ENCODE data around the gene OR1G1.
"Not testable (repeated sequence)": the region's sequence is repeated elsewhere in the genome, so short reads cannot be mapped to it uniquely, and the experiment has no call there.

OR1G1 gene

DNA sequence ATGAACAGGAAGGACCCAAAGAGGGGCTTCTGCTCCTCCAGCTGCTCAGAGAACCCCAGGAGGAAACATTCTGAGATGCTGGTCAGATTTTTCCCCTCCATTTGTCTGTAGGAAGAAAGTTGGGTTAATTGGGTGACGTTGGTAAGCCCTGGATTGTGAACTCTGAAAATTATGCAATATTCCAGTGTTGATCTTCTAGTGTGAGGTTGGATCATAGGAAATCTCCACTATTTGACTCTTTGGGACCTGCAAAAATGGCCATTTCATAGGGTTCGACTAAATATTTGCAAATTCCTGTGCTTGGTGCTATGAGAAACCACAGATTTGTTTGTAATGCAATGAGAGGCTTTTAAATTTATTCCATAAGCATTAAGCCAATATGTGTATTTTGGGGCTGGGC, at the start of gene OR1G1:
Gene OR1G1, minus strand, starts transcription at position 101 of the 400 bp plus-strand sequence. Its CDS starts 0 bp downstream, at position 101.
- in situ Hi-C loops (cut with HindIII; ENCODE audit: low pct_unique_long_range_greater_than_20kb, low sequenced_read_pairs), result no loop called here
- DNase-seq (ENCODE audit: low read depth in 1 of 2, low spot score in 1 of 2), result no peak
- no peak for TF ChIP-seq JUND (IDR thresholded peaks at IDR 0.05; ENCODE audit: low read depth)

DNA sequence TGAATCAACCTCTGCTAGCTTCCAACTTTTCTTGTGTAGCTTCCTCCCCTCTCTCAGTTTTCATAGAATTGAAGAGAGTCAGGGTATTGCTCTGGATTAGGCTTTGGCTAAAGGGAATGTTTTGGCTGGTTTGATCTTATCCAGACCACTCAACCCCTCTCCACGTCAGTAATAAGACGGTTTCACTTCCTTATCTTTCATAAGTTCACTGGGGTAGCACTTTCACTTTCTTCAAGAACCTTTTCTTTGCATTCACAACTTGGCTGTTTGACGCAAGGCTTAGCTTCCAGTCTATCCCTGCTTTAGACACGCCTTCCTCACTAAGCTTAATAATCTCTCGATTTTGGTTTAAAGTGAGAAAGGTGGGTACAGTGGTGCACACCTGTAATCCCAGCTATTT, 40.2 kb upstream of the OR1G1 start:
- in situ Hi-C loops (cut with HindIII; ENCODE audit: low pct_unique_long_range_greater_than_20kb, low sequenced_read_pairs), result no loop called here
- no peak for TF ChIP-seq JUND (IDR thresholded peaks at IDR 0.05; ENCODE audit: low read depth)

DNA sequence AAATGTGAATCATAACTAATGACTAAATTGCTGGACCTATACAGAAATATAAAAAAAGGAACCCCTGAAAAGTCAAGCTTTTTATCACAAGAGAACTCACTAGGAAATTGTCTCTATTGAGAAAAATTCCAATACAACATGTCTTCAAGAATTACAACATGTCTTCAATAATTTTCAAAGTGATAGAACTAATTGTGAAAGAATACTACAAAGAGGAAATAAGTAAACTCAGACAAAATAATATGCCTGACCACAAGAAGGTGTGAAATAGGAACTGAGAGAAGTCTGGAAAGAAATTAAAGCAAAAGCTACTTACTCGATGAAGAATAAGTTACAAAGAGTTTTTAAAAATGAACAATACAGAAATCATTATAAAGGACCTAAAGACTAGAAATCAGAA, 29.9 kb upstream of the OR1G1 start:
- in situ Hi-C loops (cut with HindIII; ENCODE audit: low pct_unique_long_range_greater_than_20kb, low sequenced_read_pairs), result no loop called here
- no peak for TF ChIP-seq JUND (IDR thresholded peaks at IDR 0.05; ENCODE audit: low read depth)
- DNase-seq (ENCODE audit: low read depth in 1 of 2, low spot score in 1 of 2), result no peak

More for the DNA sequence above, 40.2 kb upstream of the OR1G1 start:
- DNase-seq (ENCODE audit: low read depth in 1 of 2, low spot score in 1 of 2), result no peak

DNA sequence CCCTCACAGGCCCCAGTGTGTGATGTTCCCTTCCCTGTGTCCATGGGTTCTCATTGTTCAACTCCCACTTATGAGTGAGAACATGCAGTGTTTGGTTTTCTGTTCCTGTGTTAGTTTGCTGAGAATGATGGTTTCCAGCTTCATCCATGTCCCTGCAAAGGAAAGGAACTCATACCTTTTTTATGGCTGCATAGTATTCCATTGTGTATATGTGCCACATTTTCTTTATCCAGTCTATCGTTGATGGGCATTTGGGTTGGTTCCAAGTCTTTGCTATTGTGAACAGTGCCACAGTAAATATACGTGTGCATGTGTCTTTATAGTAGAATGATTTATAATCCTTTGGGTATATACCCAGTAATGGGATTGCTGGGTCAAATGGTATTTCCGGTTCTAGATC, 10.1 kb upstream of the OR1G1 start:
- DNase-seq (ENCODE audit: low read depth in 1 of 2, low spot score in 1 of 2); in situ Hi-C loops (cut with HindIII; ENCODE audit: low pct_unique_long_range_greater_than_20kb, low sequenced_read_pairs): not testable (repeated sequence)

- in situ Hi-C loops (cut with HindIII; ENCODE audit: low pct_unique_long_range_greater_than_20kb, low sequenced_read_pairs), result no loop called here
- no peak for TF ChIP-seq JUND (IDR thresholded peaks at IDR 0.05; ENCODE audit: low read depth)
- no peak for DNase-seq (ENCODE audit: low read depth in 1 of 2, low spot score in 1 of 2)
Observed at GRCh38 chr17:3104322-3104721, 23.0 kb downstream of the OR1G1 start, which contains the start of gene OR1D2. Gene OR1D2, minus strand, starts transcription at chr17:3104422. Its CDS starts 11,426 bp downstream, at chr17:3092996.

All from T47D (cell line).